Adrenal gland (tissue), 5 donors: ENCODE results near the gene MYO18B.

Source experiments
- CTCF ChIP-seq, 6 experiments: fragments of 450-650 bp in 4 of 6; fragments of 200-600 bp in 2 of 6; sonication (generic) in 1 of 6; IDR thresholded peaks; 1 replicate in 5 of 6; 2 replicates in 1 of 6; pipeline versions ENCODE4 v1.5.1 to v1.8.0; 2016 to 2021; ENCODE audit warnings: antibody characterized with exemption in 6 of 6, mild to moderate bottlenecking in 2 of 6, moderate library complexity in 1 of 6
- POLR2A ChIP-seq, 2 donors: fragments of 450-650 bp; IDR thresholded peaks; one replicate each; pipeline ENCODE4 v1.6.1; 2017; ENCODE audit warnings: antibody characterized with exemption in 2 of 2, mild to moderate bottlenecking in 2 of 2, moderate library complexity in 1 of 2
- donor health status: DM: no; HTN: no; CAD: no.

- TF ChIP-seq POLR2A (IDR thresholded peaks at IDR 0.05) (no peak), CTCF (IDR thresholded peaks at IDR 0.05) (no peak)
Measured at GRCh38 chr22:26064048-26064447, 322.1 kb downstream of the MYO18B start.
